Measurements from ENCODE around the gene APLP2. TPM values are rescaled to one million over a fixed set of nuclear protein-coding genes. Genes with fewer than 3 reads are reported as not detected.

Gene APLP2
- total and polyA plus RNA-seq, 2 of the 4 experiments (the other 2 are of a cell fraction): 127 to 235 TPM

- no peak for TF ChIP-seq MAFK (IDR thresholded peaks at IDR 0.05; ENCODE audit: low read depth, low read length)
- TF ChIP-seq FOS (IDR thresholded peaks at IDR 0.05; ENCODE audit: low read depth, low read length): no peak
- no peak for TF ChIP-seq MAZ (IDR thresholded peaks at IDR 0.05; ENCODE audit: borderline replicate concordance, low read depth, low read length)
- no peak for TF ChIP-seq CHD1 (IDR thresholded peaks at IDR 0.05; ENCODE audit: low read depth, low read length)
- TF ChIP-seq ELK1 (IDR thresholded peaks at IDR 0.05; ENCODE audit: borderline replicate concordance, low read depth, low read length): no peak
- TF ChIP-seq BHLHE40 (IDR thresholded peaks at IDR 0.05; ENCODE audit: low read depth, low read length): no peak
- no peak for TF ChIP-seq MXI1 (IDR thresholded peaks at IDR 0.05; ENCODE audit: borderline replicate concordance, low read depth, low read length)
- no peak for TF ChIP-seq POLR2A (IDR thresholded peaks at IDR 0.05; ENCODE audit: low read depth, low read length)
- TF ChIP-seq, protein P1, sequence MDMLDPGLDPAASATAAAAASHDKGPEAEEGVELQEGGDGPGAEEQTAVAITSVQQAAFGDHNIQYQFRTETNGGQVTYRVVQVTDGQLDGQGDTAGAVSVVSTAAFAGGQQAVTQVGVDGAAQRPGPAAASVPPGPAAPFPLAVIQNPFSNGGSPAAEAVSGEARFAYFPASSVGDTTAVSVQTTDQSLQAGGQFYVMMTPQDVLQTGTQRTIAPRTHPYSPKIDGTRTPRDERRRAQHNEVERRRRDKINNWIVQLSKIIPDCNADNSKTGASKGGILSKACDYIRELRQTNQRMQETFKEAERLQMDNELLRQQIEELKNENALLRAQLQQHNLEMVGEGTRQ (IDR thresholded peaks at IDR 0.05; ENCODE audit: low read depth, low read length): no peak
- no peak for TF ChIP-seq RAD21 (IDR thresholded peaks at IDR 0.05; ENCODE audit: low read length)
- TF ChIP-seq RFX5 (IDR thresholded peaks at IDR 0.05; ENCODE audit: low read depth, low read length): no peak
- TF ChIP-seq CTCF (conservative IDR thresholded peaks at IDR 0.05; ENCODE audit: low read depth, low read length): no peak
- no peak for TF ChIP-seq RCOR1 (IDR thresholded peaks at IDR 0.05; ENCODE audit: insufficient replicate concordance, low read length)
- no peak for TF ChIP-seq SMC3 (IDR thresholded peaks at IDR 0.05; ENCODE audit: low read depth, low read length)
- no peak for TF ChIP-seq NFE2L2 (IDR thresholded peaks at IDR 0.05; ENCODE audit: low read depth, low read length)
- no peak for TF ChIP-seq CEBPB (IDR thresholded peaks at IDR 0.05; ENCODE audit: low read depth, low read length)
- no peak overlapping the region for H3K56ac ChIP-seq (ENCODE audit: extremely low read depth, insufficient read depth, low read length)
- ChIA-PET CTCF (no interaction called here), POLR2A (ENCODE audit: unreplicated experiment) (no interaction called here)
- H3K27me3 ChIP-seq (ENCODE audit: control insufficient read depth, insufficient read depth, low read length): peaks cover 8% of the 10 kb centered on the region
- H3K27ac ChIP-seq (ENCODE audit: insufficient read depth, low read length): no peak overlapping the region
- WGBS, 2 experiments (ENCODE audit: extremely low coverage in 2 of 2, insufficient read length in 1 of 2): no CpG with 5 or more reads among the region's 4 CpGs
- dilution Hi-C loops (cut with HindIII; ENCODE audit: low sequenced_read_pairs, unreplicated experiment): no loop called here
- no peaks in the 10 kb centered on the region for H4K20me1 ChIP-seq (ENCODE audit: insufficient read depth, low read length)
- H4K91ac ChIP-seq (ENCODE audit: insufficient read depth, low read depth, low read length): no peak overlapping the region
- no peak overlapping the region for H2BK20ac ChIP-seq (ENCODE audit: low read depth, low read length)
- no peak overlapping the region for H2AK5ac ChIP-seq (ENCODE audit: low read depth, low read length)
- DNase-seq (no peak), ATAC-seq (ENCODE audit: low read depth) (no peak)
- no peak overlapping the region for H2BK120ac ChIP-seq (ENCODE audit: low read depth, low read length)
- H3K4ac ChIP-seq (ENCODE audit: low read depth, low read length): no peak overlapping the region
- H3K4me3 ChIP-seq (ENCODE audit: insufficient read depth, low read depth, low read length): no peak overlapping the region
- in situ Hi-C loops (cut with MboI; ENCODE audit: low sequenced_read_pairs): no loop called here
- H3K23ac ChIP-seq (ENCODE audit: low read depth, low read length): no peak overlapping the region
- H3K9me3 ChIP-seq (ENCODE audit: control insufficient read depth, insufficient read depth, low read length): peaks cover 6% of the 10 kb centered on the region
- H3K9ac ChIP-seq (ENCODE audit: low read depth, low read length): no peak overlapping the region
- H4K5ac ChIP-seq (ENCODE audit: low read depth, low read length): no peak overlapping the region
- intact Hi-C loops (cut with micrococcal nuclease): no loop called here
- H2AFZ ChIP-seq (replicated peaks; ENCODE audit: low read length, poor library complexity): no peak overlapping the region
- no peak overlapping the region for H2BK5ac ChIP-seq (ENCODE audit: low read depth, low read length, poor library complexity, severe bottlenecking)
- no peak overlapping the region for H3K18ac ChIP-seq (ENCODE audit: low read depth, low read length)
- no peaks in the 10 kb centered on the region for H3K9me1 ChIP-seq (ENCODE audit: insufficient read depth, low read length)
- no peaks in the 10 kb centered on the region for H3K79me1 ChIP-seq (ENCODE audit: low read depth in 1 of 2, low read length in 2 of 2)
- no TSS peak for BruUV-seq (replicated peaks)
- no peak overlapping the region for H4K8ac ChIP-seq (ENCODE audit: low read depth in 2 of 2, low read length in 2 of 2)
- no peaks in the 10 kb centered on the region for H3K36me3 ChIP-seq (ENCODE audit: control insufficient read depth, insufficient read depth, low read length)
- H2AK9ac ChIP-seq (replicated peaks; ENCODE audit: low read depth, low read length, poor library complexity): no peak overlapping the region
- no peaks in the 10 kb centered on the region for H3K4me1 ChIP-seq (ENCODE audit: control insufficient read depth, insufficient read depth, low read length)
- H3K4me2 ChIP-seq (ENCODE audit: low read depth, low read length): no peak overlapping the region
- H2BK15ac ChIP-seq (ENCODE audit: low read depth, low read length): no peak overlapping the region
- no peak overlapping the region for H3K14ac ChIP-seq (replicated peaks; ENCODE audit: low read depth, low read length)
Observed at GRCh38 chr11:130174642-130175041, 104.9 kb downstream of the APLP2 start.
